ENCODE results near the gene NDUFC1.

The NDUFC1 gene

DNA sequence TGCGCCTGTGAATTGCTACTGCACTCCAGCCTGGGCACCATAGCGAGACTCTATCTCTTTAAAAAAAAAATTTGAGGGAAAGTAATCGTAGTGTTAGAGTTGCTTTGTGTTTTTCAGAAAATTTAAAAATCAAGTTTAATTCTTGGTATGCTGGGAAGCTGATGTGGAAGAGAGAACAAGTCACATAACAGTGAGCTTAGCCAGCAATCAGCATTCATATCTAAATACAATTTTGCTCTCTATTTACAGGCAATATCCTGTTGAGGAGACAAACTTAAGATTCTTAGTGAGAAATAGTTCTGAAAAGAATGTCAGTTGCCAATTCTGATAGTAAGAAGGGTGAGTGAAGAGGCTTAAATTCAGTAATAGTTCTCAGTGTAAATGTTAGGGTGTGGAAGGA, 9.6 kb upstream of the NDUFC1 start:
- TF ChIP-seq, protein P1, sequence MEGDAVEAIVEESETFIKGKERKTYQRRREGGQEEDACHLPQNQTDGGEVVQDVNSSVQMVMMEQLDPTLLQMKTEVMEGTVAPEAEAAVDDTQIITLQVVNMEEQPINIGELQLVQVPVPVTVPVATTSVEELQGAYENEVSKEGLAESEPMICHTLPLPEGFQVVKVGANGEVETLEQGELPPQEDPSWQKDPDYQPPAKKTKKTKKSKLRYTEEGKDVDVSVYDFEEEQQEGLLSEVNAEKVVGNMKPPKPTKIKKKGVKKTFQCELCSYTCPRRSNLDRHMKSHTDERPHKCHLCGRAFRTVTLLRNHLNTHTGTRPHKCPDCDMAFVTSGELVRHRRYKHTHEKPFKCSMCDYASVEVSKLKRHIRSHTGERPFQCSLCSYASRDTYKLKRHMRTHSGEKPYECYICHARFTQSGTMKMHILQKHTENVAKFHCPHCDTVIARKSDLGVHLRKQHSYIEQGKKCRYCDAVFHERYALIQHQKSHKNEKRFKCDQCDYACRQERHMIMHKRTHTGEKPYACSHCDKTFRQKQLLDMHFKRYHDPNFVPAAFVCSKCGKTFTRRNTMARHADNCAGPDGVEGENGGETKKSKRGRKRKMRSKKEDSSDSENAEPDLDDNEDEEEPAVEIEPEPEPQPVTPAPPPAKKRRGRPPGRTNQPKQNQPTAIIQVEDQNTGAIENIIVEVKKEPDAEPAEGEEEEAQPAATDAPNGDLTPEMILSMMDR (IDR thresholded peaks at IDR 0.05; ENCODE audit: borderline replicate concordance, insufficient read depth, low read depth, low read length): no peak
- H3K4me3 ChIP-seq (ENCODE audit: low read depth, low read length): no peak overlapping the region

DNA sequence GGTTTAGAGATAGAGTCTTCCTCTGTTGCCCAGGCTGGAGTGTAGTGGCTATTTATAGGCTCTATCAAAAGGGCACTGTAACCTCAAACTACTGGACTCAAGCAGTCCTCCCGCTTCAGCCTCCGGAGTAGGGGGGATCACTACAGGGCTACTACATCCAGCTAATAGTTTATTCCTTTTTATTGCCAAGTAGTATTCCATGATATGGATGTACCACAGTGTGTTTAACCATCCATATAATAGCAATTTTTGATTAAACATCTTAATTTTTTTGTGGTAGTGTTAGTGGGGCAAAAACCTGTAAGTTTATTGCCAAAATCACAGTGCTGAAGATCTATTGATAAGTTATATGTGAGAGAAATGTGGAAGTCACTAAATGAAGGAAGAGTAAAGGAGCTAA, 2.6 kb upstream of the NDUFC1 start:
- H3K4me3 ChIP-seq (ENCODE audit: low read depth, low read length): no peak overlapping the region
- TF ChIP-seq, protein P1 (IDR thresholded peaks at IDR 0.05; ENCODE audit: borderline replicate concordance, insufficient read depth, low read depth, low read length): no peak

DNA sequence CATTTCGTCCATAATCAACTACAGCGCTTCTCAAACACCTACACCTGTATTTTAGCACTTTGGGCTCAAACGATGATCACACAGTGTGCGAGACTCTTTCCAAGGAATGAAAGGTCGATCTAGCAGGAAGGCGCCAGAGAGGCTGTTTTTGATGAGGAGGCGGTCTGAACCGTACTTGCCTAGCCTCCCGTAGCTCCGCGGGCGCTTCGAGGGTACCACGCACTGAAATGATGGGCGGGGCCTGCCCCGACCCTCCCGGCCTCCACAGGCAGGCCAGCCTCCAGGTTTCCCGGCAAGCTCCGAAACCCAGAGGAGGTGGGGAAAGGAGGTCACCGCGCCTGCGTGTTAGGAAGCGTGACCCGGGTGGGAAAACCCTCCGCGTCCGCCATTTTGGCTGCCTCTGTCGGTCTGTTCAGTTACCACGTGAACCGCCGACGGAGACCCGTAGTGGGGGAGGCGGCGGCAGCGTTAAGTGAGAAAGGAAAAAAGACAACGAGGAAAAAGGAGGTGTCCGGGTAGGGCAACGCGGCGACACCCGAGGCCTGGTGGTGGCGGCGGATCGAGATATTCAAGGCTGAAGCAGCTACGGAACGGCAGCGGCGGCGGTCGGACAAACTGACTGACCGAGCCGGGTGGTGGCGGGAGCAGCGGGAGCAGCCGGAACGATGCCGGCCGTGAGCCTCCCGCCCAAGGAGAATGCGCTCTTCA, 1.0 kb downstream of the NDUFC1 start, which contains the start of gene NAA15:
NAA15 (plus strand) TSS at position 393 of the 708 bp plus-strand sequence; CDS start at position 666, 273 bp downstream.
- peak within 1 kb of the TSS; percentile 73 for H3K4me3 ChIP-seq (ENCODE audit: low read depth, low read length)
- TF ChIP-seq, protein P1 (IDR thresholded peaks at IDR 0.05; ENCODE audit: borderline replicate concordance, insufficient read depth, low read depth, low read length): no peak

DNA sequence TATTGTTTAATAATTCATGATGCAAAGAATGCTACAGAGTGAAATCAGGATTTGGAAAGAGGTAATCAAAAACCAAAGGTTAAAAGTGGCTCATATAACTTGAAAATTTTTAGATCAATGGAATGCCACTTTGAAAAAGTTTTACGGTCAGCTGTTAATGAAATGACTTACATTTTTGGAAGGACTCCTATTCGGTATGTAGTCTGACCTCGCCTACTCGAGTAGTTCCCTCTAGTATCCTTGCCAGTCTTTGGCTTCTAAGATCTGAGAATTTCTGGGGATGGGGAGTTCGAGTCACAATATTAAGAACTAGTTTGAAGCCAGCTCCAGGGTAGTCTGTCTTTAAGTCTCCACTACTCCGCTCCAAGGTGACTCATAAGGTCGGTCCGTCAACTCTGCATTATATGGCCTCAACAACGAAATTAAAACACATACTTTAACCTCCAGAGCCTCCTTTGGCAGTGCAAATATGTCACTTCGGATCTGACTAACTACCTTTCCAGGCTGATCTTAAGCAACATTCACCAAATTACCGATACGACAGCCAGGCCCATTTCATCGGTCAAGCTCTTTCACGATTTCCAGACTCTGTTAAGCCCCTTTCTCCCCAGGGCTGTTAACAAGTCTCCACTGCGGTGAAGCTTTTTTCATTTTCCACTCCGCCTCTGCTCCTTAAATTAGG, 1.7 kb downstream of the NDUFC1 start:
- peak overlapping the region; percentile 73 for H3K4me3 ChIP-seq (ENCODE audit: low read depth, low read length)
- TF ChIP-seq, protein P1 (IDR thresholded peaks at IDR 0.05; ENCODE audit: borderline replicate concordance, insufficient read depth, low read depth, low read length): no peak

DNA sequence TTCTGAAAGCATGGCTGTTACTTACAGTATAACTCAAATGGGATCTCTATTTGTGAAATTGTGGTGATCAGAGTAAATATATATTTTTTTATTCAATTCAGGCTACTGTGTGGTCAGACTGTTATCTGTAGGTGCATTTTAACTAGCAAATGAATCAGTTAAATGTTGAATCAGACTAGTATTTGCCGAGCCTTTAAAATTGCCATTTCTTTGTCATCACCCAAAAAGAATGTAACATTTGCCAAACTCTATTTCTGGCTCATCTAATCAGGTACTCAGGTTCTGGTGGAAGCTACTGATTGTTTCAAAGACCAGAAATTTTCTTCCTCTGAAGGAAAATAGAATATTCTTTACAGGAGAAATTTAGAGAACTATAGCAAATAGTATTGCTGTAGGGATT, 2.7 kb downstream of the NDUFC1 start:
- H3K4me3 ChIP-seq (ENCODE audit: low read depth, low read length): no peak overlapping the region

DNA sequence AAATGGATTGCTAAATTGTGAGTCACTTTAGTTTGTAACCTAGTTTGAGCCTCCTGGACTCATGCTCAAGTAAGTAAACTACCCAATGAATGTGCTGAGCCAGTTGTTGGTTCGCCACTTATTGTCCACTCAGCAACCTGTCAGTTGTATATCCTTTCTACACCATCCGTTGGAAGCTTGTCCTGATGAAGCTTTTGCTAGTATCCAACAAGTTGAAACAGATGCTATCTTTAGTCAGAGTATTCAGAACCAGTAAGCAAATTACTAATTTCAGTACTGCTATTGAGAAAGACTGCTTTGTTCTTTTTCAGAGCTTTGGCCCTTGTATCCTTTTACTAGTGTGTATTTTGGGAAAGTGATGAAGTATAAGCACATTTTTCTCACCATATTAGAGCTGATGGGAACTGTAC, 5.3 kb downstream of the NDUFC1 start:
- TF ChIP-seq, protein P1 (IDR thresholded peaks at IDR 0.05; ENCODE audit: borderline replicate concordance, insufficient read depth, low read depth, low read length): no peak

More for the DNA sequence above, 2.7 kb downstream of the NDUFC1 start:
- TF ChIP-seq, protein P1 (IDR thresholded peaks at IDR 0.05; ENCODE audit: borderline replicate concordance, insufficient read depth, low read depth, low read length): no peak

DNA sequence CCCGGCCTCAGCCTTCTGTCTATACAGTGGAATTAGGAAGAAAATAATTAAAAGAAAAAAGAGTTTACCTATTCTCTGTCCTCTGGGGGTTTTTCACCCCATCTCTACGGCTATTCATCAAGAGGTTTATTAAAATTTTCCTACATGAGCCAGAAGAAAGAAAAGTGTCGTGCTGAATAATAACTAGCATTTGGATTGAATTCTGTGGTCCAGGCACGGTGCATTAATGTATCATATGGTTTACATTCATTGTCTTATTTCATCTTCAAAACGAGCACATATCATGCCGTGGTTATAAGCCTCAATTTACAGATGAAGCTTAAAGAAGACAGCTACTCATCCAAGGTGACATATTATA, 6.4 kb downstream of the NDUFC1 start:
- no peak overlapping the region for H3K4me3 ChIP-seq (ENCODE audit: low read depth, low read length)
- TF ChIP-seq, protein P1 (IDR thresholded peaks at IDR 0.05; ENCODE audit: borderline replicate concordance, insufficient read depth, low read depth, low read length): no peak

More for the DNA sequence above, 5.3 kb downstream of the NDUFC1 start:
- H3K4me3 ChIP-seq (ENCODE audit: low read depth, low read length): no peak overlapping the region

Data from GM12875 (cell line).